ENCODE measurements around the gene UBA3.

Gene UBA3

GRCh38 chr3:69080233-69080920, at the start of gene UBA3:
Gene UBA3 (minus strand): TSS chr3:69080365. CDS start chr3:69080353, 12 bp downstream.
- DNase-seq (ENCODE audit: low read depth), result peak; percentile 90

- no peak for DNase-seq (ENCODE audit: low read depth)
Observed at GRCh38 chr3:69129531-69129930, 49.4 kb upstream of the UBA3 start.

- no peak for DNase-seq (ENCODE audit: low read depth)
Observed at GRCh38 chr3:69128509-69128908, 48.3 kb upstream of the UBA3 start.

GRCh38 chr3:69126999-69127398, 46.8 kb upstream of the UBA3 start:
- no peak for DNase-seq (ENCODE audit: low read depth)

- DNase-seq (ENCODE audit: low read depth), result no peak
Observed at GRCh38 chr3:69126216-69126615, 46.1 kb upstream of the UBA3 start.

- no peak for DNase-seq (ENCODE audit: low read depth)
Observed at GRCh38 chr3:69122403-69122802, 42.2 kb upstream of the UBA3 start, which contains the start of gene LMOD3. Gene LMOD3 (minus strand): TSS chr3:69122595. CDS start chr3:69122386, 209 bp downstream.

GRCh38 chr3:69121950-69122349, 41.8 kb upstream of the UBA3 start:
- DNase-seq (ENCODE audit: low read depth), result no peak

- DNase-seq (ENCODE audit: low read depth), result no peak
Observed at GRCh38 chr3:69121513-69121912, 41.3 kb upstream of the UBA3 start.

GRCh38 chr3:69120879-69121464, 40.8 kb upstream of the UBA3 start:
- peak; percentile 59 for DNase-seq (ENCODE audit: low read depth)

GRCh38 chr3:69119681-69120080, 39.5 kb upstream of the UBA3 start:
- no peak for DNase-seq (ENCODE audit: low read depth)

- no peak for DNase-seq (ENCODE audit: low read depth)
Observed at GRCh38 chr3:69119138-69119537, 39.0 kb upstream of the UBA3 start.

- DNase-seq (ENCODE audit: low read depth), result no peak
Observed at GRCh38 chr3:69118555-69118954, 38.4 kb upstream of the UBA3 start.

- no peak for DNase-seq (ENCODE audit: low read depth)
Observed at GRCh38 chr3:69116897-69117296, 36.7 kb upstream of the UBA3 start.

GRCh38 chr3:69116162-69116561, 36.0 kb upstream of the UBA3 start:
- DNase-seq (ENCODE audit: low read depth), result no peak

GRCh38 chr3:69115731-69116130, 35.6 kb upstream of the UBA3 start:
- no peak for DNase-seq (ENCODE audit: low read depth)

GRCh38 chr3:69113536-69113935, 33.4 kb upstream of the UBA3 start:
- no peak for DNase-seq (ENCODE audit: low read depth)

GRCh38 chr3:69110941-69111546, 30.9 kb upstream of the UBA3 start:
- no peak for DNase-seq (ENCODE audit: low read depth)

GRCh38 chr3:69108811-69109210, 28.6 kb upstream of the UBA3 start:
- no peak for DNase-seq (ENCODE audit: low read depth)

GRCh38 chr3:69107841-69108240, 27.7 kb upstream of the UBA3 start:
- DNase-seq (ENCODE audit: low read depth), result no peak

- DNase-seq (ENCODE audit: low read depth), result no peak
Observed at GRCh38 chr3:69105320-69105719, 25.2 kb upstream of the UBA3 start.

- no peak for DNase-seq (ENCODE audit: low read depth)
Observed at GRCh38 chr3:69104586-69104985, 24.4 kb upstream of the UBA3 start.

GRCh38 chr3:69103123-69103522, 23.0 kb upstream of the UBA3 start:
- DNase-seq (ENCODE audit: low read depth), result no peak

GRCh38 chr3:69102384-69102783, 22.2 kb upstream of the UBA3 start:
- no peak for DNase-seq (ENCODE audit: low read depth)

GRCh38 chr3:69099576-69099975, 19.4 kb upstream of the UBA3 start:
- DNase-seq (ENCODE audit: low read depth), result no peak
